B cell (primary cell): Measurements from ENCODE around the gene GSG1.

Source experiments
- CTCF ChIP-seq: fragments of 200-600 bp; IDR thresholded peaks from one replicate; pipeline ENCODE4 v1.8.0; 2022; ENCODE audit warnings: antibody characterized with exemption, mild to moderate bottlenecking
- EZH2 ChIP-seq: IDR thresholded peaks from 2 replicates; pipeline ENCODE4 v1.6.1; 2012; ENCODE audit warnings: borderline replicate concordance, low read depth, mild to moderate bottlenecking, moderate library complexity, low read length; ENCODE audit not compliant: insufficient read depth, poor library complexity, severe bottlenecking

- TF ChIP-seq CTCF (no peak), EZH2 (no peak)
These were observed 27.5 kb downstream of the GSG1 start for GRCh38 chr12:13075786-13076570.
